ENCODE measurements around the gene PLD4. TPM values are rescaled to one million over a fixed set of nuclear protein-coding genes. Genes with fewer than 3 reads are reported as not detected.

PLD4 gene
- total RNA-seq, 1 donor, result 0.09 TPM

GRCh38 chr14:104971447-104972240 lies 47.0 kb downstream of the PLD4 start:
- DNase-seq (ENCODE audit: low read depth), result no peak
- no peak overlapping the region for H3K4me3 ChIP-seq (ENCODE audit: low read depth, low read length)
- no peak for TF ChIP-seq CTCF (IDR thresholded peaks at IDR 0.05; ENCODE audit: insufficient read depth, low read length)

GRCh38 chr14:104972301-104973134 lies 47.8 kb downstream of the PLD4 start:
- peak; percentile 85 for DNase-seq (ENCODE audit: low read depth)
- peak overlapping the region; percentile 14 for H3K4me3 ChIP-seq (ENCODE audit: low read depth, low read length)
- peak; percentile 30 for TF ChIP-seq CTCF (IDR thresholded peaks at IDR 0.05; ENCODE audit: insufficient read depth, low read length)

- no peak for DNase-seq (ENCODE audit: low read depth)
- no peak for TF ChIP-seq CTCF (IDR thresholded peaks at IDR 0.05; ENCODE audit: insufficient read depth, low read length)
- H3K4me3 ChIP-seq (ENCODE audit: low read depth, low read length), result peak overlapping the region; percentile 14
These were observed 48.4 kb downstream of the PLD4 start for GRCh38 chr14:104973135-104973384.

GRCh38 chr14:104973385-104974145 lies 48.9 kb downstream of the PLD4 start:
- peak; percentile 97 for DNase-seq (ENCODE audit: low read depth)
- peak overlapping the region; percentile 35 for H3K4me3 ChIP-seq (ENCODE audit: low read depth, low read length)
- TF ChIP-seq CTCF (IDR thresholded peaks at IDR 0.05; ENCODE audit: insufficient read depth, low read length), result no peak

- peak overlapping the region; percentile 22 for H3K4me3 ChIP-seq (ENCODE audit: low read depth, low read length)
- no peak for DNase-seq (ENCODE audit: low read depth)
- no peak for TF ChIP-seq CTCF (IDR thresholded peaks at IDR 0.05; ENCODE audit: insufficient read depth, low read length)
These were observed 49.5 kb downstream of the PLD4 start for GRCh38 chr14:104974146-104974541.

GRCh38 chr14:104974665-104975390 lies 50.1 kb downstream of the PLD4 start:
- TF ChIP-seq CTCF (IDR thresholded peaks at IDR 0.05; ENCODE audit: insufficient read depth, low read length), result no peak
- no peak overlapping the region for H3K4me3 ChIP-seq (ENCODE audit: low read depth, low read length)
- no peak for DNase-seq (ENCODE audit: low read depth)

Measured in fibroblast of the aortic adventitia (primary cell).